Measurements from ENCODE around the gene SPG7.

- TF ChIP-seq ELF4 (IDR thresholded peaks at IDR 0.05) (no peak), SP1 (IDR thresholded peaks at IDR 0.05) (no peak)
Measured at GRCh38 chr16:89544713-89545043, 36.5 kb downstream of the SPG7 start.
